G401.6 (cell line): Measurements from ENCODE around the gene USB1.

Experiments used
- FAIRE-seq: peaks from 2 replicates; lab custom pipeline; 2012; peaks lifted over from hg19 to GRCh38; lab: Jason Lieb, UNC

USB1 gene

DNA sequence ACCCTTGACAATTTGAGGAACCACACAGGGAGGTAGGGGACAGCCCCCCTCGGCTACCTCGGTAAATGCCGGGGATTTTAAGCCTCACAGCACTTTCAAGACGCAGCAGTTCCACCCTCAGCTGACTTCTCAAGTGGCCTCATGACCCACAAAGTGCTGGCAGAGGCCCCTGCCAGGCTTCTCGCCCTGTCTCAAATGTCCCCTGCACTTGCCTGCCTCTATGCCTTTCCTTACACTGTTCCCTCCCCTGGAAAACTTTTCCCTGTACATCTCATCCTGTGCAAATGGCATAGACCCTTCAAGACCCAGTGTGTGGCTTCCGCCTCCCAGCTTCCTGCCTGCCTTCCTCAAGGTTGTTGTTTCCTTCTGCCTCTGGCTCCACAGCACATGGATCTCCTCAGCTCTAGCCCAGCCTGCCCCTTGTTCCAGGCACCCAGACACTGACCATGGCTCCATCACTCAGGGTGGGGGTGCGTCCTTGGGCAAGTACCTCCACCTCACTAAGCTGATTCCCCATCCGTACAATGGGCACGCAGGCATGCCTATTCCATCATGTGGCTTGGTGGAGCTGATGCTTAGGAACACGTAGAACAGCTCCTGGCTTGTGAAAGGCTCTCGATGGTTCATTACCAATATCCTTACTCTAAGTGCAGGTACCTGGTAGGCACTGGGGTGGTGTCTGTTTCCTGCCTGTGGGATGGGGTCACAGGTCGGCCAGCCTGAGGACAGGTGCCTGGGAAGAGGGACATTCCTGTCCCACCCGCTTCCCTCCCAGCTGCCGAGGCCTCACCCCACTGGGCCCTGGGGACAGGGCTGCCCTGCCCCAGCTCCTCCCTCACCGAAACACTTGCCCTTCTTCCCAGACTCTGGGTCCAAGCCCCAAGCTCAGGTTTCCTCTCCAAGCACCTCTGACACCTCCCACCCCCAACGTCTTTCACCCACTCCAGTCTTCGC, 48.3 kb downstream of the USB1 start:
- no peak for FAIRE-seq

DNA sequence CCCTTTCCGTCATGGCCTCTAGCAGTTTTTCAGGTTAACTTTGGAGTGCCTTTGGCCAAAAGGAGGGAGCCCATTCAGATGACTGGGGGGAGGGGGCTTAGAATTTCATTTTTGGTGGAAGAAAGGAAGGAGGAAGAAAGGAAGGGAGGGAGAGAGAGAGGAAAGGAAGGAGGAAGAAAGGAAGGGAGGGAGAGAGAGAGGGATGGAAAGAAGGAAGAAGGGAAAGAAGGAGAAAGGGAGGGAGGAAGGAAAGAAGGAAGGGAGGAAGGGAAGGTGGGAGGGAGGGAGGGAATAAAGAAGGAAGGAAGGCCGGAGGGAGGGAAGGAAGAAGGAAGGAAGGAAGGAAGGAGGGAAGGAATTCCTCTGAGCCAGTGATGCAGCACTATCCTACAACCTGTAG, 50.1 kb downstream of the USB1 start:
- FAIRE-seq = no peak

DNA sequence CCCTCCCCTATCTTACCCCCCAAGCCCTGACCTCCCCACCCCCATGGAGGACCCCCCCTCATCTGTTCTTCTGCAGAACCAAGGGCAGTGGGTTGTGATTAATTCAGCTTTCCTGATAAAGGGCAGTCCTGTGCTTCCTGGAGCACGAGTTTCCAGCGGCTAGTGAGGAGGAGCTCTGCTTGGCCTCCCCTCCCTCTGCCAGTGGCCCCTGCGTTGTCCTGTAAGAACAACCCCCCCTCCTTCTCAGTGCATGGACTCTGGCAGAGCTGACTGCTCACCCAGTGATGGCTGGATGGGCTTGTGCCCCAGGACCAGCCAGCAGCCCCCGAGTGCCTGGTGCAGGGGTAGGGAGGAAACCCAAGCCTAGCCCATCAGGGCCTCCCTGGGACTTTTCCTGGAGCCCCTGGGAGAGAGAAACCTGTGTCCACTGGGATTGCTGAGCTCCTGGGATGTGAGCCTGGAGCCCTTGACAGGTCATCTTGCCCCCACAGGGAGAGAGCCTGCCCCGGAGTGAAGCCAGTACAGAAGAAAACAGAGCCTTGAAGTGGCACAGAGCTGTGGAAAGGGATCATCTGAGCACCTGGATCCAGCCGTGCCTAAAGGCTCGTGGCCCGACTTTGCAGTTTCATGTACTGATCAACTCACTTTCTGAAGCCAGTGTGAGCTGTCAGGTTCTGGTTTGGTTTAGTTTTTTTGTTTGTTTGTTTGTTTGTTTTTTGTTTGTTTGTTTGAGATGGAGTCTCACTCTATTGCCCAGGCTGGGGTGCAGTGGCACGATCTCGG, 50.8 kb downstream of the USB1 start:
- FAIRE-seq = no peak

GRCh38 chr16:58053682-58054005, 52.4 kb downstream of the USB1 start:
- no peak for FAIRE-seq

DNA sequence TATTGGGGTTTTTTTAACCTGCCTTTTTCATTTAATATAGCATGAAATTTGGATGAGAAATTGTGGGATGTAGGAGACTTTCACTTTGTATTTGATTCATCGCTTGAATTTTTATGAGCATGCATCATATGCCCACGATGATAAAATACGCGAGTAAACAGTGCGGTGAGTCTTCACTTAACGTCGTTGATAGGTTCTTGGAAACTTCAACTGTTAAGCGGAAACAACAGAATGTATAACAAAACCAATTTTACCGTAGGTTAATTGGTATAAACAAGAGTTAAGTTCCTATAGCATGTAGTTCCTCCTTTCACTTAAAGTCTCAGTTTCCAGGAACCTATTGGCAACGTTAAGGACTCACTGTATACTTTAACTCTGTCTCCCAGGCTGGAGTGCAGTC, 53.1 kb downstream of the USB1 start:
- FAIRE-seq = no peak

- no peak for FAIRE-seq
Measured at GRCh38 chr16:58056580-58056979, 55.4 kb downstream of the USB1 start.

DNA sequence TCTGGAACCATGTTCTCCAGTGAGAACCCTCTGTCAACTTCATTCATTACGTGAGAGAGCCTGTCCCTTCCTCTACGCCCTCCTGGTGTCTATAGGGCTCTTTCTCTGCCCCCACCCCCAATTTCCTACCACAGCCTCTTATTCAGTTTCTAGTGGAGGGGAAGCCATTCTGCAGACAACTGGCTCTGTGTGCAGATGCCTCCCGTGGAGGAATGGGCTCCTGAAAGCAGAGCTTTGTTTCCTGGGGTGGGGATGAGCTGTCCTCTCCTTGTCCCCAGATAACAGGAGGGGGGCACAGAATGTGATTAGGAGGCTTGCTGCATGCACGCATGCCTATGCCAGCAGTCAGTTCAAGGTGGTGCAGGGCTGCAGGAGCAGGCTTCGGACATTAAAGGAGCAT, 55.9 kb downstream of the USB1 start:
- no peak for FAIRE-seq

GRCh38 chr16:58057784-58058183, 56.6 kb downstream of the USB1 start:
- no peak for FAIRE-seq

GRCh38 chr16:58062821-58063220, 61.6 kb downstream of the USB1 start:
- no peak for FAIRE-seq

DNA sequence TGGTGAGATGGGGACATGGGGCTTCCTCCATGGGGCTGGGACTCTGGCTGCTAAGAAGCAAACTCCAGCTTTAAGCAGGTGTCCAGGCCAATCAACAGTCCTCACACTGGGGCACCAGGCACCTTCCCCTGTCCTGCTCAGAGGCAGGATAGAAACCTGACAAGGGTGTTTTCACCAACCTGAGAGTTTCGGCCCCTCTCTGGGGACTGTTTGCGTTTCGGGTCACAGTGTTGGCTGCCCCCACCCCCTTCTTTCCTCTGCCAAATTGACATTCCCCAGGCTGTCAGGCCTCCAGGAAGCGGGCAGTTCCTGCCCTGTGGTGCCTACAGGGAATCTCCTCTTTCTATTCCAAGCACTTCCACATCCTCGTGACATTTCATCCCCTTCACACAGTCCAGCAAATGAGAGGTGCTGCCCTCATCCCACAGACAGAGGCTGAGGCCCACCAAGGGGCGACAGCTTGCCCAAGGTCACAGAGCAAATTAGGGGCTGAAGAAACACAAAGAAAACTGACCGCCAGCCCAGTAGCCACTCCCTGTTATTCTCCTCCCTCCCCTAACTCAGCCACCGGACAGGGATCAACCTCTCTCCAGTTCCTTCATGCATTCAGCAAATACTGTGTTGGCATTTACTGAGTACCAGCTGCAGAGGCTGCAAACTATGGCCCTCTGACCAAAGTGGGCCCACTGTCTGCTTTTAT, 62.3 kb downstream of the USB1 start:
- FAIRE-seq = no peak

DNA sequence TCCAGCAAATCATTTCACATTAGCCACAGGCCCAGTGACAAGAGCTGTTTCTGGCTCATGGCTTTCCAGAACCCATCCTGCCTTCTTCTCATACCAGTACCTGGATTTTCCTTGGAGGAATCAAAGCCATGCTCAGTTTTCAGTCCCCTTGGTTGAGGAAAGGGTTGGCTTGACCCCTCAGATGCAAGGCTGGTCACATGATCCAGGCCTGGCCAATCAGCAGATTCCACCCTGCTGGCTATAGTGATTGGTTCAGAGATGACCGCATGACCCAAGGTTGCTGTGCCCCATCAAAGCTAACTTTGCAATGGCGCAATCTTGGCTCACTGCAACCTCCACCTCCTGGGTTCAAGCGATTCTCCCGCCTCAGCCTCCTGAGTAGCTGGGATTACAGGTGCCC, 69.4 kb downstream of the USB1 start:
- no peak for FAIRE-seq
